GM19395 (cell line): ENCODE results near the gene SPACA9.

ENCODE experiments used
- ATAC-seq: cut with Tn5 transposase; IDR thresholded peaks from one replicate; pipeline ENCODE4 v1.9.1; 2021; ENCODE audit warnings: mild to moderate bottlenecking, moderate library complexity; ENCODE audit not compliant: unreplicated experiment

SPACA9 gene

GRCh38 chr9:132937463-132937901 lies 58.8 kb downstream of the SPACA9 start:
- no peak for ATAC-seq

DNA sequence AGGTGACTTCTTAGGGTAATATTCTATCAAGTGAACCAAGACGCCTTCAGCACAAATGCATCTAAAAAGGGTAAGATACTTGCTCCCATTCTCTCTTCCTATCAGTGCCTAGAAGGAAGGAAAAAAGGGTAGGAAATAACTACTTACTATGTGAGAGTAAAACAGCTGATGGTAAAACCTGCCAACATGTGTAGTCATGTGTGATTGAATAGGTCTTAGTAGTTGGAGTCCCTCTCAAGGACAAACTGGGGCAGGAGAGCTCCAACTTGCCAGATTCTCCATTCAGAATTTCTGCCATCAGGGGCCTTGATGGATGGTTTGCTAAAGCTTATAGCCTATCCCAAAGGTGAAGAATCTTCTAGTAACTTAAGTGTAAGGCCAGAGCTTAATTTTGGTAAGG lies 60.5 kb downstream of the SPACA9 start:
- no peak for ATAC-seq
